Stomach (tissue), 19 donors: ENCODE results near the gene NHLH2. TPM values are rescaled to one million over a fixed set of nuclear protein-coding genes. Genes with fewer than 3 reads are reported as not detected.
A peak's percentile ranks its signal among the peaks of the same experiment; 100 is the strongest.

Experiments
- DNase-seq, 2 donors: peaks; one replicate each; pipeline versions ENCODE4 v3.0.0 to v3.0.0-alpha.2; 2013 to 2019
- H3K27ac ChIP-seq, 5 donors: fragments of 200-600 bp in 4 of 5; sonication (generic) in 4 of 5; one replicate each; pipeline ENCODE4 v1.5.1; 2013 to 2019; ENCODE audit warnings: mild to moderate bottlenecking in 1 of 5, moderate library complexity in 1 of 5
- H3K27me3 ChIP-seq, 3 donors: fragments of 200-600 bp; sonication (generic); one replicate each; pipeline ENCODE4 v1.5.1; 2017 to 2019; ENCODE audit warnings: mixed run types in 1 of 3
- H3K36me3 ChIP-seq, 4 donors: fragments of 200-600 bp; sonication (generic); 1 replicate in 3 of 4; 2 replicates in 1 of 4; pipeline ENCODE4 v1.5.1; 2016 to 2019
- H3K4me1 ChIP-seq, 4 donors: fragments of 200-600 bp; sonication (generic); one replicate each; pipeline ENCODE4 v1.5.1; 2016 to 2019
- H3K4me3 ChIP-seq, 4 donors: fragments of 200-600 bp; sonication (generic) in 3 of 4; one replicate each; pipeline ENCODE4 v1.5.1; 2016 to 2019; ENCODE audit warnings: mild to moderate bottlenecking in 1 of 4
- H3K9me3 ChIP-seq, 4 donors: fragments of 200-600 bp; sonication (generic); one replicate each; pipeline ENCODE4 v1.5.1; 2016 to 2019
- EP300 ChIP-seq: sonication (generic); formaldehyde crosslinking; IDR thresholded peaks from one replicate; pipeline ENCODE4 v1.6.1; 2017; ENCODE audit warnings: antibody characterized with exemption
- POLR2A ChIP-seq, 4 donors: fragments of 450-650 bp; IDR thresholded peaks; one replicate each; pipeline ENCODE4 v1.6.1; 2016; ENCODE audit warnings: antibody characterized with exemption in 4 of 4, control low read depth in 2 of 4, mild to moderate bottlenecking in 1 of 4, moderate library complexity in 1 of 4
- POLR2AphosphoS5 ChIP-seq, 3 donors: sonication (generic); formaldehyde crosslinking; IDR thresholded peaks; one replicate each; pipeline ENCODE4 v1.6.1; 2016; ENCODE audit warnings: antibody characterized with exemption in 3 of 3
- WGBS, 5 donors: extraction: QIAGEN DNeasy Blood & Tissue Kit in 3 of 5; methylation state at CpG; one replicate each; pipeline versions ENCODE4 v1.1.5 to v1.1.7; 2013 to 2018; 5-methylcytosine and 5-hydroxymethylcytosine counted together
- intact Hi-C: fragments of 100-400 bp; cut with DNase I; formaldehyde crosslinking; loops from one replicate; pipeline ENCODE4 v1.15.1; 2023; ENCODE audit warnings: low total_unique reads
- long read RNA-seq, 10 donors: transcript quantifications; one replicate each; lab custom pipeline, GENCODE V29; 2026
- polyA plus RNA-seq, 3 donors: library from polyadenylated mRNA; stranded (reverse); fragments of 200-250 nt; gene quantifications; one replicate each; pipeline ENCODE4 v1.2.3, GENCODE V29; 2013
- total RNA-seq, 5 donors: library from RNA; depleted of rRNA; stranded (reverse); fragments of >200 nt; gene quantifications; one replicate each; pipeline versions ENCODE4 v1.1.0 to v1.2.3, GENCODE V29; 2014 to 2016
- TF ChIP-seq, protein P1 (sequence below), 7 experiments: fragments of 450-650 bp in 4 of 7; fragments of 200-600 bp in 3 of 7; sonication (generic) in 3 of 7; IDR thresholded peaks; one replicate each; pipeline ENCODE4 v1.5.1; 2016 to 2019; ENCODE audit warnings: antibody characterized with exemption in 7 of 7, control low read depth in 2 of 7, mild to moderate bottlenecking in 1 of 7
- donor health status: healthy with polysubstance abuse.
- donor health status: Bipolar disorder and iron deficiency.
- donor health status: healthy.

The NHLH2 gene
- total RNA-seq (not detected), polyA plus RNA-seq (1 to 10 TPM in 1 of 3 donors, under 1 TPM in 1, not detected in 1; 0.31 to 1.5 TPM)
- long read RNA-seq, donor 1: 0 reads
- long read RNA-seq, donor 2: 0 reads
- long read RNA-seq, donor 3: 0 reads
- long read RNA-seq, donor 4: 0 reads
- long read RNA-seq, donor 5: 0 reads
- long read RNA-seq, donor 6: 0 reads
- long read RNA-seq, donor 7: 0 reads
- long read RNA-seq, donor 8: 0 reads
- long read RNA-seq, donor 9, full-length matches to known transcripts: 2 of 2 reads
- long read RNA-seq, donor 9, partial matches to known transcripts: 0 of 2 reads
- long read RNA-seq, donor 9, other reads (novel, unspliced or antisense): 0 of 2 reads
- long read RNA-seq, donor 10: 0 reads

DNA sequence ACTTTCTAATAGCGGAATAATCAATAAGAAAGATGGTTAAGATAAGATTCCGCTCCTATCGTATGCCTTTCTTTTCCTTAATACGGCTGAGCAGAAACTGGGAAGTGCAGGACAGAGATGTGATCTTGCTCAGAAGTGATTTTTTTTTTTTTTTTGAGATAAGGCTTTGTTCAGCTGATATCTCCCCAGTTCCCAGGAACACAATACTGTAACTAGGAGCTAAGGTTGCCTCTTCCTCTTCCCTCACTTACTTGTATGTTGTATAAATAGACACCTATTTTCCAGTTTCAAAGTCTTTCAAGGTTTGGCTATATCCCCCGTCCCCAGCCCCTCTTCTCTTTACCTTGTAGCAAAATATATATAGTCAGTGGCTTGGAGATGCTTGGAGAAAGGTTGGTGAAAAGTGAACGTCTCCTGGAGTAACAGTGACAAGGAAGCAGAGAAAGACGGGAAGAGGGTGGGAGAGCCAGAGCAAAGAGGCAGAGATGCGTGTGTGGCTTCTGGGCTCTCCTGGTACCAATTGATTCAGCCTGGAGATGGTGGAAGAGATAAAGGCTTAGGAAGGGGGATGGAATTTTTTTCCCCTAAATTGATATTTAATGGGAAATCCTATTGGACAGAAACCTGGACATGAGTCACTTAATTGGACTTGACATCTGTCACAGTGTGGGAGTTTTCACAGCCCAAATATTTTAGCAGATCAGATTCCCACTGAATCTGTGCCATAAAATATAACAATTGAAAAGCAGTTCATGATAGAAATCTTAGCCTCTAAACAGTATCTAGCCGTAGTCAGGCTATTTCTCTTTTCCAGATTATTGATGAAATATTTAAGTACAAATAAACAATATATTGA is at the start of gene NHLH2:
NHLH2 (minus strand) TSS at position 522 of the 856 bp plus-strand sequence. CDS start 2,754 bp downstream, outside the sequence.
- no peak for TF ChIP-seq POLR2AphosphoS5 (IDR thresholded peaks at IDR 0.05)
- no peak for TF ChIP-seq POLR2A (IDR thresholded peaks at IDR 0.05)
- TF ChIP-seq, protein P1, sequence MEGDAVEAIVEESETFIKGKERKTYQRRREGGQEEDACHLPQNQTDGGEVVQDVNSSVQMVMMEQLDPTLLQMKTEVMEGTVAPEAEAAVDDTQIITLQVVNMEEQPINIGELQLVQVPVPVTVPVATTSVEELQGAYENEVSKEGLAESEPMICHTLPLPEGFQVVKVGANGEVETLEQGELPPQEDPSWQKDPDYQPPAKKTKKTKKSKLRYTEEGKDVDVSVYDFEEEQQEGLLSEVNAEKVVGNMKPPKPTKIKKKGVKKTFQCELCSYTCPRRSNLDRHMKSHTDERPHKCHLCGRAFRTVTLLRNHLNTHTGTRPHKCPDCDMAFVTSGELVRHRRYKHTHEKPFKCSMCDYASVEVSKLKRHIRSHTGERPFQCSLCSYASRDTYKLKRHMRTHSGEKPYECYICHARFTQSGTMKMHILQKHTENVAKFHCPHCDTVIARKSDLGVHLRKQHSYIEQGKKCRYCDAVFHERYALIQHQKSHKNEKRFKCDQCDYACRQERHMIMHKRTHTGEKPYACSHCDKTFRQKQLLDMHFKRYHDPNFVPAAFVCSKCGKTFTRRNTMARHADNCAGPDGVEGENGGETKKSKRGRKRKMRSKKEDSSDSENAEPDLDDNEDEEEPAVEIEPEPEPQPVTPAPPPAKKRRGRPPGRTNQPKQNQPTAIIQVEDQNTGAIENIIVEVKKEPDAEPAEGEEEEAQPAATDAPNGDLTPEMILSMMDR (IDR thresholded peaks at IDR 0.05): no peak
- no peak for TF ChIP-seq EP300
- WGBS, 5 donors: 23 to 34% (median 33%) methylated on average over 9 of the region's 9 CpGs
- Histone ChIP-seq H3K36me3 (no peaks in the 10 kb centered on the region), H3K9me3 (no peaks in the 10 kb centered on the region), H3K27me3 (peaks cover 33 to 94% (median 58%) of the 10 kb centered on the region in 3 donors), H3K4me3 (no peak within 1 kb of the TSS), H3K4me1 (peaks cover 23 to 29% (median 26%) of the 10 kb centered on the region in 4 donors), H3K27ac (no peak within 1 kb of the TSS)
- intact Hi-C loops: no loop called here
- DNase-seq: no peak

DNA sequence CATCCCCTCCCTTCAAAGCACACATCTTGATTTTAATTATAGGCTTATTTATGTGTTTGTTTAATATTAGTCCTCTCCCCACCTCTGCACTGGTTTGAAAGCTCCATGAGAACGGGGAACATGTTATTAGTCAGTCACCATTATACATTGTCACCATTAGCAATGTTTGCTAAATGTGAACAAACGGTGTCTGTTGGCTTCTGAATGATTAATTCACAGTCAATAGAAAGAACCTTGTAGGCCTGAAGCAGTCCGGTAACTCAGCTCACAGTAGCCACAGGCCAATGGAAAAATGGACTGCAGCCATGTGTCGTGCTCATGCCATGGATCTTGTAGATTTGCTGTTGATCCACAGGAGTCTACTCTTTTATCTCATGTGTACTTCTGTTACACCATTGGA is 49.7 kb upstream of the NHLH2 start:
- no peaks in the 10 kb centered on the region for H3K27me3 ChIP-seq
- H3K4me3 ChIP-seq: no peak overlapping the region
- no peak overlapping the region for H3K27ac ChIP-seq
- WGBS, 5 donors: 25 to 54% (median 41%) methylated on average over 4 of the region's 4 CpGs
- H3K9me3 ChIP-seq: no peaks in the 10 kb centered on the region
- H3K36me3 ChIP-seq: no peaks in the 10 kb centered on the region
- DNase-seq: peak in 1 of 2 donors; percentile 46
- no peak for TF ChIP-seq EP300
- no peak for TF ChIP-seq POLR2A (IDR thresholded peaks at IDR 0.05)
- TF ChIP-seq, protein P1 (IDR thresholded peaks at IDR 0.05): no peak
- no peak for TF ChIP-seq POLR2AphosphoS5 (IDR thresholded peaks at IDR 0.05)
- intact Hi-C loops: no loop called here
- H3K4me1 ChIP-seq: no peaks in the 10 kb centered on the region

DNA sequence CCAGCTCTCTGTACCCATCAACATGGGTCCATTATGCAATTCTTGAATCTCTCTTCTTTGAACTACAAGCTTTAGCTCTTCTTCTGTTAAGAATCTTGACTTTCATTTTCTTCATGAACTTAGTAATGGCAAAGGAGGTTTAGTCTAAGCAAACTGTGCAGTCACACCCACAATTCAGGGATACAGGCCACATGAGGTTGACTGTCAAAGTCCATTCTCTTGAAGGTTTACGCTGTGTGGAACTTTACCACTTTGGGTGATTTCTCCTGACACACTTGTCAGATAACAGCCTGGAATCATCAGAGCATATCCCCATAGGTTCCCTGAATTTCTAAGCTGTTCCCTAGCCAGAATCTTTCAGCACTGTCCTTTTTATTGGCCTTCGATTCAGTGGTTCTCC is 48.0 kb upstream of the NHLH2 start:
- H3K4me3 ChIP-seq: no peak overlapping the region
- no peaks in the 10 kb centered on the region for H3K27me3 ChIP-seq
- H3K4me1 ChIP-seq: no peaks in the 10 kb centered on the region
- no peaks in the 10 kb centered on the region for H3K9me3 ChIP-seq
- intact Hi-C loops: no loop called here
- no peak for DNase-seq
- no peak overlapping the region for H3K27ac ChIP-seq
- TF ChIP-seq POLR2A (IDR thresholded peaks at IDR 0.05) (no peak), EP300 (no peak), POLR2AphosphoS5 (IDR thresholded peaks at IDR 0.05) (no peak)
- TF ChIP-seq, protein P1 (IDR thresholded peaks at IDR 0.05): no peak
- no peaks in the 10 kb centered on the region for H3K36me3 ChIP-seq
- WGBS, 5 donors: 87 to 95% (median 93%) methylated on average over 2 of the region's 2 CpGs
